Smooth muscle cell (in vitro differentiated cells): ENCODE results near the gene PXDN. TPM values are rescaled to one million over a fixed set of nuclear protein-coding genes. Genes with fewer than 3 reads are reported as not detected.

Source experiments
- DNase-seq: peaks from one replicate; lab custom pipeline; 2025; ENCODE audit not compliant: unreplicated experiment; lab: John Stamatoyannopoulos, UW
- H2AFZ ChIP-seq: fragments of 200-600 bp; sonication (generic); 2 replicates; pipeline ENCODE4 v1.6.0; 2016; ENCODE audit warnings: antibody characterized with exemption, low read depth, mild to moderate bottlenecking
- H3F3A ChIP-seq: fragments of 200-600 bp; sonication (generic); 2 replicates; pipeline ENCODE4 v1.6.0; 2017; ENCODE audit warnings: antibody characterized with exemption, low read depth
- H3K27ac ChIP-seq: fragments of 200-600 bp; sonication (generic); 2 replicates; pipeline ENCODE4 v1.5.1; 2016; ENCODE audit warnings: low read depth, mild to moderate bottlenecking
- H3K27me3 ChIP-seq: fragments of 200-600 bp; sonication (generic); 2 replicates; pipeline ENCODE4 v1.6.1; 2016; ENCODE audit warnings: low read depth, mild to moderate bottlenecking
- H3K36me3 ChIP-seq: fragments of 200-600 bp; sonication (generic); 2 replicates; pipeline ENCODE4 v1.5.1; 2016; ENCODE audit warnings: low read depth
- H3K4me1 ChIP-seq: fragments of 200-600 bp; sonication (generic); 2 replicates; pipeline ENCODE4 v1.5.1; 2016; ENCODE audit warnings: low read depth
- H3K4me2 ChIP-seq: fragments of 200-600 bp; sonication (generic); 2 replicates; pipeline ENCODE4 v1.6.0; 2016; ENCODE audit warnings: mild to moderate bottlenecking
- H3K4me3 ChIP-seq: fragments of 200-600 bp; sonication (generic); 2 replicates; pipeline ENCODE4 v1.5.1; 2016; ENCODE audit warnings: mild to moderate bottlenecking
- H3K79me2 ChIP-seq: fragments of 200-600 bp; sonication (generic); 2 replicates; pipeline ENCODE4 v1.6.0; 2016; ENCODE audit warnings: low read depth, mild to moderate bottlenecking
- H3K9ac ChIP-seq: fragments of 200-600 bp; sonication (generic); 2 replicates; pipeline ENCODE4 v1.6.0; 2016; ENCODE audit warnings: low read depth
- H3K9me3 ChIP-seq: fragments of 200-600 bp; sonication (generic); replicated peaks from 2 replicates; pipeline ENCODE4 v1.5.1; 2016; ENCODE audit warnings: low read depth
- H4K20me1 ChIP-seq: fragments of 200-600 bp; sonication (generic); 2 replicates; pipeline ENCODE4 v1.6.0; 2016; ENCODE audit warnings: low read depth
- WGBS: methylation state at CpG from one replicate; pipeline ENCODE4 v1.1.7; 2016; ENCODE audit warnings: low lambda C conversion rate; 5-methylcytosine and 5-hydroxymethylcytosine counted together
- polyA plus RNA-seq: library from polyadenylated mRNA; unstranded; fragments of >200 nt; fragmentation: Nextera tagmentation; extraction: Ambion mirVana; gene quantifications from 2 replicates; pipeline ENCODE4 v1.2.1, GENCODE V29; 2016
- total RNA-seq: library from RNA; depleted of rRNA; stranded (reverse); fragments of >200 nt; gene quantifications from 2 replicates; pipeline ENCODE4 v1.2.3, GENCODE V29; 2014
- TF ChIP-seq, protein P1 (sequence below): fragments of 200-600 bp; sonication (generic); IDR thresholded peaks from 2 replicates; pipeline ENCODE4 v1.5.1; 2017; ENCODE audit warnings: borderline replicate concordance, mild to moderate bottlenecking, antibody characterized with exemption; ENCODE audit not compliant: insufficient read depth, poor library complexity, severe bottlenecking

PXDN gene
- total and polyA plus RNA-seq, 2 experiments from 2014 or later, result 328 to 333 TPM

DNA sequence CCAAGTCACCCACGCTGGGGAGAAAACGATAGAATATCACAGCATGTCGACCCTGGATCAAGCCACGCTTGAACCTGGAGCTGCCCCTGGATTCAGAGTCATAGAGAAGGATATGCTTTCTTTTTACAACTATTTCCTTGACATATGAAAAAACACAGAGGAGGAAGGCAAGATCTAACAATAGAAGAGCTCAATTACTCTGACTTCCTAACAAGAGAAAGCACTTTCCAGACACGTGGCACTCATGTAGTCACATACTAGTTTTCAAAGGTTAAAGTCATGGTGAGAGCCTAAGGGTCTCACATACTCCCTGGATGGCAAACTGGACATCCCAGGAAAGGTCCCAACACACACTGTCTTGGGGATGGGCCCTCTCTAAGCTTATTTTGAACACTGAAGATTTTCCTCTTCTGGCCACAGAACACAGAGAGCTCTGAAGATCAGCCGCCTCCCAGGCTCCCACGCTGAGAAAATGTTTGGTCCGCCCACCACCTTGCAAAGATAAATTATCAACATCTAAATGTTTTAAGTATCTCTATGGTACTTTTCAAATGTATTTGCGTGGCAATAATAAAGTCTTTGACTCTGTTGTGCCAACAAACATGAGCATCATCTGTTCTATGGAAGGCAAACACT lies 4.9 kb downstream of the PXDN start:
- DNase-seq, result no peak
- Histone ChIP-seq H3K4me3 (no peak overlapping the region), H3K4me2 (peak overlapping the region; percentile 2)

GRCh38 chr2:1738646-1739302 lies 5.5 kb downstream of the PXDN start:
- H3K4me1 ChIP-seq, result peaks cover 26% of the 10 kb centered on the region
- TF ChIP-seq, protein P1, sequence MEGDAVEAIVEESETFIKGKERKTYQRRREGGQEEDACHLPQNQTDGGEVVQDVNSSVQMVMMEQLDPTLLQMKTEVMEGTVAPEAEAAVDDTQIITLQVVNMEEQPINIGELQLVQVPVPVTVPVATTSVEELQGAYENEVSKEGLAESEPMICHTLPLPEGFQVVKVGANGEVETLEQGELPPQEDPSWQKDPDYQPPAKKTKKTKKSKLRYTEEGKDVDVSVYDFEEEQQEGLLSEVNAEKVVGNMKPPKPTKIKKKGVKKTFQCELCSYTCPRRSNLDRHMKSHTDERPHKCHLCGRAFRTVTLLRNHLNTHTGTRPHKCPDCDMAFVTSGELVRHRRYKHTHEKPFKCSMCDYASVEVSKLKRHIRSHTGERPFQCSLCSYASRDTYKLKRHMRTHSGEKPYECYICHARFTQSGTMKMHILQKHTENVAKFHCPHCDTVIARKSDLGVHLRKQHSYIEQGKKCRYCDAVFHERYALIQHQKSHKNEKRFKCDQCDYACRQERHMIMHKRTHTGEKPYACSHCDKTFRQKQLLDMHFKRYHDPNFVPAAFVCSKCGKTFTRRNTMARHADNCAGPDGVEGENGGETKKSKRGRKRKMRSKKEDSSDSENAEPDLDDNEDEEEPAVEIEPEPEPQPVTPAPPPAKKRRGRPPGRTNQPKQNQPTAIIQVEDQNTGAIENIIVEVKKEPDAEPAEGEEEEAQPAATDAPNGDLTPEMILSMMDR, result no peak
- no peaks in the 10 kb centered on the region for H3K27me3 ChIP-seq
- H3K36me3 ChIP-seq, result peaks cover 7% of the 10 kb centered on the region
- peaks cover 84% of the 10 kb centered on the region for H4K20me1 ChIP-seq
- H3K9ac ChIP-seq, result no peak overlapping the region
- no peak overlapping the region for H3K4me3 ChIP-seq
- H3K79me2 ChIP-seq, result peaks cover 84% of the 10 kb centered on the region
- no peak overlapping the region for H3K4me2 ChIP-seq
- peak overlapping the region; percentile 96 for H3K27ac ChIP-seq
- H3K9me3 ChIP-seq, result peaks cover 4% of the 10 kb centered on the region
- 86% methylated on average over 19 of the region's 19 CpGs for WGBS
- H3F3A ChIP-seq, result peaks cover 38% of the 10 kb centered on the region
- no peak for DNase-seq
- no peak overlapping the region for H2AFZ ChIP-seq

More for the DNA sequence above, 4.9 kb downstream of the PXDN start:
- Histone ChIP-seq H3K79me2 (peaks cover 77% of the 10 kb centered on the region), H4K20me1 (peaks cover 84% of the 10 kb centered on the region), H3K27ac (peak overlapping the region; percentile 96), H3K9ac (no peak overlapping the region), H3K27me3 (no peaks in the 10 kb centered on the region), H3K9me3 (peaks cover 4% of the 10 kb centered on the region), H3F3A (peaks cover 36% of the 10 kb centered on the region), H3K4me1 (peaks cover 26% of the 10 kb centered on the region), H3K36me3 (peaks cover 7% of the 10 kb centered on the region), H2AFZ (no peak overlapping the region)
- TF ChIP-seq, protein P1, result no peak
- 77% methylated on average over 9 of the region's 9 CpGs for WGBS

GRCh38 chr2:1738163-1738562 lies 6.2 kb downstream of the PXDN start:
- Histone ChIP-seq H3K9ac (no peak overlapping the region), H3K4me3 (no peak overlapping the region), H3K27me3 (no peaks in the 10 kb centered on the region), H3K27ac (peak overlapping the region; percentile 82), H3K4me2 (no peak overlapping the region), H3K9me3 (peaks cover 4% of the 10 kb centered on the region), H3K79me2 (peaks cover 90% of the 10 kb centered on the region), H3F3A (peaks cover 38% of the 10 kb centered on the region), H3K4me1 (peaks cover 26% of the 10 kb centered on the region), H4K20me1 (peaks cover 84% of the 10 kb centered on the region), H3K36me3 (peaks cover 7% of the 10 kb centered on the region), H2AFZ (no peak overlapping the region)
- DNase-seq, result no peak
- TF ChIP-seq, protein P1, result no peak
- WGBS, result 83% methylated on average over 7 of the region's 7 CpGs
